Heart left ventricle (tissue), 13 donors: ENCODE data around the gene SUGP1.
"Not testable (repeated sequence)": the region's sequence is repeated elsewhere in the genome, so short reads cannot be mapped to it uniquely, and the experiment has no call there.

Source experiments
- POLR2A ChIP-seq, 2 donors: fragments of 450-650 bp; IDR thresholded peaks; one replicate each; pipeline ENCODE4 v1.6.1; 2017; ENCODE audit warnings: antibody characterized with exemption in 2 of 2, mild to moderate bottlenecking in 2 of 2, moderate library complexity in 2 of 2
- TF ChIP-seq, protein P1 (sequence below), 12 donors: fragments of 200-600 bp; sonication (generic) in 4 of 12; IDR thresholded peaks; one replicate each; pipeline versions ENCODE4 v1.5.0 to v1.8.0; 2018 to 2022; ENCODE audit warnings: antibody characterized with exemption in 12 of 12, mild to moderate bottlenecking in 5 of 12
- donor health status: ischemic (EF 13 %, LVEDD 7.1; RV severe dilation, severe dysfunction).
- donor health status: DM: no; HTN: yes; CAD: no.
- donor health status: DM: no; HTN: no; CAD: no.
- donor health status: ischemic (EF 25% LVEDD 6.9; RV normal size, moderate dysfunction).
- donor health status: ischemic (EF 25% LVEDD 5.7; RV mildly dilated, moderate dysfunction).
- donor health status: ischemic (EF 35%, LVEDD 5.7; RV mildly dilated, moderate dysfunction).
- donor health status: nonischemic (EF 11% LVEDD 7.7; RV severe dilation, severe dysfunction).
- donor health status: DM: yes; HTN: yes; CAD: no.
- donor health status: PGD.
- donor health status: ischemic (EF 29% LVEDD 5.4; RV normal size, mild dysfunction).
- donor health status: nonischemic (EF 23%, LVEDD 6.1; RV moderate dilation, normal function).

DNA sequence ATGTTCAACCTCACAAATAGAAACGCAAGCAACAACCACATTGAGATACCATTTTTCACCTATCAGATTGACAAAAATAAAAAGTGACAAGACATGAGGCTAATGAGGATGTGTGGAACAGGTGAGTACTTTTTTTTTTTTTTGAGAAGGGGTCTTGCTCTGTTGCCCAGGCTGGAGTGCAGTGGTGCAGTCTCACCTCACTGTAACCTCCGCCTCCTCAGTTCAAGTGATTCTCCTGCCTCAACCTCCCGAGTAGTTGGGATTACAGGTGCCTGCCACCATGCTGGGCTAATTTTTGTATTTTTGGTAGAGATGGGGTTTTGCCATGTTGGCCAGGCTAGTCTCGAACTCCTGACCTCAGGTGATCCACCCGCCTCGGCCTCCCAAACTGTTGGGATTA is 66.9 kb downstream of the SUGP1 start:
- TF ChIP-seq, protein P1, sequence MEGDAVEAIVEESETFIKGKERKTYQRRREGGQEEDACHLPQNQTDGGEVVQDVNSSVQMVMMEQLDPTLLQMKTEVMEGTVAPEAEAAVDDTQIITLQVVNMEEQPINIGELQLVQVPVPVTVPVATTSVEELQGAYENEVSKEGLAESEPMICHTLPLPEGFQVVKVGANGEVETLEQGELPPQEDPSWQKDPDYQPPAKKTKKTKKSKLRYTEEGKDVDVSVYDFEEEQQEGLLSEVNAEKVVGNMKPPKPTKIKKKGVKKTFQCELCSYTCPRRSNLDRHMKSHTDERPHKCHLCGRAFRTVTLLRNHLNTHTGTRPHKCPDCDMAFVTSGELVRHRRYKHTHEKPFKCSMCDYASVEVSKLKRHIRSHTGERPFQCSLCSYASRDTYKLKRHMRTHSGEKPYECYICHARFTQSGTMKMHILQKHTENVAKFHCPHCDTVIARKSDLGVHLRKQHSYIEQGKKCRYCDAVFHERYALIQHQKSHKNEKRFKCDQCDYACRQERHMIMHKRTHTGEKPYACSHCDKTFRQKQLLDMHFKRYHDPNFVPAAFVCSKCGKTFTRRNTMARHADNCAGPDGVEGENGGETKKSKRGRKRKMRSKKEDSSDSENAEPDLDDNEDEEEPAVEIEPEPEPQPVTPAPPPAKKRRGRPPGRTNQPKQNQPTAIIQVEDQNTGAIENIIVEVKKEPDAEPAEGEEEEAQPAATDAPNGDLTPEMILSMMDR (IDR thresholded peaks at IDR 0.05) = not testable (repeated sequence)
- TF ChIP-seq POLR2A (IDR thresholded peaks at IDR 0.05) = not testable (repeated sequence)
